HG03103 (cell line): ENCODE results near the gene FBXO2.
A peak's percentile ranks its signal among the peaks of the same experiment; 100 is the strongest.

Experiments used
- ATAC-seq: cut with Tn5 transposase; IDR thresholded peaks from one replicate; pipeline ENCODE4 v1.9.1; 2021; ENCODE audit warnings: low read depth; ENCODE audit not compliant: unreplicated experiment

The FBXO2 gene

DNA sequence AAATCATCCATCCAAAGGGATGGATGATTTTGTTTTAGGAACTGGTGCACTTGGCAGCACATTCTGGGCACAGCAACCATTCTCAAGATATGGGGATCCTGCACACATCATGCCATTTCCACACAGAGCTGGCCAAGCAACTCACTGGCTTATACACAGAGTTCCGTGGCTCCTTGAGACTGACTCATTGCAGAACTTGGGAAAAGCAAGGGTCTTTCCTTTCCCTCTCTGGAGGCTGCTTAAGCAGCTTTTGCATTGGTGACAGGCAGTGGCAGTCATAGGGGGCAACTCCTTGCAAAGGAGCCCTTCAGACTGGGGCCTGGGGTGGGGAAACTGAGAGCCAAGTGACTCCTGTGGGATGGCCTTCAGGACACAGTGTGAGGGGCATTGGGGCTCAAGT, 28.6 kb upstream of the FBXO2 start:
- no peak for ATAC-seq

DNA sequence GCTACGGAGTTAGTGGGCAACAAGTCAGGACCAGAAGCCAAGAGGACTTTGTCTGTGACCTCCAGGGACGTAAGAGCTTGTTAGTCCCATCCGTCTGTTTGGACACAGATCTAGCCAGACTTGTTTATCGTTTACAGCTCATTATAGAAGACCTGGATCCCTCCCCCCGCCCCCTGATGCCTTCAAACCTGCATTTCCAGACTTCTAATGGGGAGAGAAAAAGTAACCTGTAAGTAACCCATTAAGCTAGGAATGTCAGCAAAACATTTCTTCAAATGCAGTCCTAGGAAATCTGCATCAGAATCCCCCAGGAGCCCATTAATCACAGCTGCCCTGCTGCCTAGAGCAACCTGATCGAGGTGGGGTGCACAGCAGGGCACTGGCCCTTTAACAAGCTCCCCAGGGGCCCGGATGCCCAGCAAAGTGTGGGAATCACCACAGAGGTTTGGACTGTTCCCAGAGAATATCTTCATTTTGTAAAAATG, 28.1 kb upstream of the FBXO2 start:
- no peak for ATAC-seq

DNA sequence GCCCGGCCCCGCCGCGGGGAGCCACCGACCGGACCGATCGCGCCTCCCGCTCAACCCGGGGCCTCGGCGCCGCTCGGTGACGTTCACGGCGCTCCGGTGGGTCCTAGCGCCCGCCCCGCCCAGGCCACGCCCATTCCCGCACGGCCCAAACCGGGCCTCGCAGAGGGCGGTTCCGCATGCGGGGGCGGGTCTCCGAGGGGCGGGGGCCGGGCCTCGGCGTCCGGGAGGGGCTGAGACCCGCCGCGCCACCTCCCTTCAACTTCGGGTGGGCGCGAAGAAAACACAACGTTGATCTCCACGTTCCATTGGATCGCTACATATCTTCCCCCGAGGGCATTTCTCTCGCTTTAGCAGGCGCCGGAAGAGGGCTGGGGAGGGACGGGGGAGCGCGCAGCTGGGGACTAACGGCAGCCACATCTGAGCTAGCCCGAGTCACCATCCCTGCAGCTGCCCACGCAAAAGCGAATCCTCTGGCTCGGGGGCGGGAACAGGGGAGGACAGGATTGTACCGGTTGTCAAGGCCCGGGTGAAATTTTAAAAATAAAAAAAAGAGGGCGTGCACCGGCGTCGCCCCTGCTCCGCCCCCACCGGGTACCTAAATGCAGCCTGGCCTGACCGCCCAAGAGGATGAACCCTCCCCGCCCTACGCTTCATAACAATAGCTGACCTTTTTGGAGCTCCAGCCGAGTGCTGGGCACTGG, 27.0 kb upstream of the FBXO2 start, which contains the start of gene MAD2L2:
Gene MAD2L2, minus strand, starts transcription at position 78 of the 701 bp plus-strand sequence. CDS start 547 bp downstream, outside the sequence.
- peak; percentile 75 for ATAC-seq

DNA sequence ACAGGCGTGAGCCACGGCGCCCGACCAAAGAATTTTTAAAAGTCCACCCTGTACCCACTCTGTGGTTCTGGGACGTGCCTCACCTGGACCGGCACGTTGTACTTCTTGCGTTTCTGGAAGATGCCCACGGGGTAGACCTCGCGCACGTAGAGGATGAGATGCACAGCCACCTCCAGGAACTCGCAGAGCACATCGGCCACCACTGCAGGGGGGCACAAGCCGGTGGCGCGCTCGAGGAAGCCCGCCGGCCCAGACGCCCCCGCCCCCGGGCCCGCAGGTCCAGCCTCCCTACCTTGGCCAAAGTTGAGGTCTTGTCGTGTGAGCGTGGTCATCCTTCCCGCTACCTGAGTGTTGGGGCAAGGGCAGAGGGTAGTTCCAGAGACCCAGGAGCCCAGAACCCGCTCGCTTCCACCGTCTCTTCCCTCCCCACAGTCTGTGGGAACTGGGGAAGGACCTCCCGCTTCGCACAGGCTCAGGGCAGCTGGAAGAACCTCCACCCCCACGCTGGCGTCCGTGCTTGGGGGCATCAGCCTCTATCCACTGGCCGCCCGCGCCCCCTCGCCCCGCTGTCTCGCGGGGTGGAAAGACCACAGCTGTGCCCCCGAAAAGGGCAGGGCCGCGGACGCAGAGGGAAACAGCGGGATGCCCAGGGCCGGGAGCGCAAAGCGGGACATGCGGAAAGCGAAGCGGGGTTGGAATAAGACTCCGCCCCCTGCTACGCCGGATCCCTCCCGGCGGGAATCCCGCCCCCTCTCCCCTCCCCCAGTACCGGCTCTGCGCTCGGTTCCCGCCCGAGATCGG, 26.2 kb upstream of the FBXO2 start:
- ATAC-seq = peak; percentile 10

DNA sequence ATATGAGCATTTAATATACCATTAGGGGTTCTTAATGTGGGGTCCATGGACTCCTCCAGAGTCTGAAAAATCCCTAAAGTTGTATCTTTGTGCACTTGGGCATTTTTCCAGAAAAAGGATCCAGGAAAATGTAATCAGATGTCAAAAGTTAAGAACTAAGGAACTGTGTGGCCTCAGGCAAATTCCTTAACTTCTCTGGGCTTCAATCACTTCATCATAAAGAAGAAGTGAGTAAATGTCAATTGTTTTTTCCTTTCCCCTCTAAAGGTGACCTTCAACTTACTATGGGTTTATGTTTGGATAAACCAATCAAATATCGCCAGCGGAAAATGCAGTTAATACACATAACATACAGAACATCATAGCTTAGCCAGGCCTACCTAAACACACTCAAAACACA, 24.2 kb upstream of the FBXO2 start:
- no peak for ATAC-seq

DNA sequence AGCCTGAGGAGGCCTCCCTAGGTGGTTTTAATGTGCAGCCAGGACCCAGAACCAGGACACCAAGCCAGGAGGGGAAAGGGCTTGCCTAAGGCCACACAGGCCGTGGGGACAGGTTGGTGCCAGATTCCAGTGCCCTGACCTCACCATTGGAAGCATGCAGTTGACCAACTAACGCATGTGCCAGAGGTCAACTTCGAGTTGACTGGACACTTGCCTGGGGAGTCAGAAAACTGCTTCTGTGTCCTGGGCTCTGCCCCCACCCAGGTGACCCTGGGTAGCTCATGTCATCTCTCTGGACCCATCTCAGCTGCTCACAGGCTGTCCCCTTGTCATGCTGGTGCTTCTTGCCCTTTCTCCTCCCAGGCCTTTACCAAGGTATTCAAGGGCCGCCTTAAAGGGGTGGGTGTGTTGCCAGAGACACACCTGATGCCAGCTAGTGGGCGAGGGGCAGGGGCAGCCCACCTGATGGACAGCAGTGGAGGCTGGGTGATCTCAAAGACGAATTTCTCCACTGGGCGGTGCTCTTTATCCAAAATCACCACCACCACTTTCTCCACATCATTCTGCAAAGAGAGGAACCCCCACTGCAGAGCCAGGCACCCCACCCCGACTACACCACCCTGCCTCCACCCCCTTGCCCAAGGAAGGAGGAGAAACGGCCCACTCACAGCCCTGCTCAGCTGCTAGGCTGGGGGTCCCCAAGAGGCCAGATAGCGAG, 22.3 kb upstream of the FBXO2 start:
- ATAC-seq = no peak

DNA sequence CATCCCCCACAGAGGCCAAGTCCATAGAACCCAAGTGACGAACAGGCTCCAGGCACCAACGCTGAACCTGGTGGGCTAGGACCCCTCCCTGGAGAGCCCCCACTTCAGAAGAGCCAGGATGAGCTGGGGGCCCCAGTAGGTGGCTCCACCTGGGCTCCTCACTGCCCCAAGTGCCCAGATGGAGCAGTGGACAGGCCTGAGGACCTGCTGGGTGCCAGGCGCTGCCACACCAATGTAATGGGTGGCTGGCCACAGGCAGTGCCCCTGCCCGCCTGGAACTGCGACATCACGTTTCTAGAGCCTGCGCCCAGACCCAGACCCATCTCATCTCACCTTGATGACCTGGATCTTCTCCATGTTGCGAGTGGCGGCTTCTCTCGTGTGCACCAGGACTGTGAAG, 21.1 kb upstream of the FBXO2 start:
- ATAC-seq = no peak

DNA sequence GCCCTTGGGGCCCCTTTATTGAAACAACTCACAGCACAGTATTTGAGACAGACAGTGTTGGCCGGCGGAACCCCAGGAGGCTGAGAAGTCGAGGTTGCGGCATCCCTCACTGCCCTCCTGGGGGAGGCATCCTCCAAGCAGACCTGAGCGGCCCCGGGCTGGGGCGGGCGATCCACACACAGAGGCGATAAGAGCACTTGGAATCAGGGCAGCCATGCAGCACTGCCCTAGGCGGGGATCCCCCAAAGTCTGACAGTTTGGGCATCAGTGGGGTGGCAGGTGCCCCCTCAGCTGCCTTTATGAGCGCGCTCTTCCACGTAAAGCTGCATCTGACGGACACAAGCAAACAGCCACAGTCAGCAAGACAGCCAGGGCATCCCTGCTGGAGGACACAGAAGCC, 20.3 kb upstream of the FBXO2 start:
- ATAC-seq = no peak

DNA sequence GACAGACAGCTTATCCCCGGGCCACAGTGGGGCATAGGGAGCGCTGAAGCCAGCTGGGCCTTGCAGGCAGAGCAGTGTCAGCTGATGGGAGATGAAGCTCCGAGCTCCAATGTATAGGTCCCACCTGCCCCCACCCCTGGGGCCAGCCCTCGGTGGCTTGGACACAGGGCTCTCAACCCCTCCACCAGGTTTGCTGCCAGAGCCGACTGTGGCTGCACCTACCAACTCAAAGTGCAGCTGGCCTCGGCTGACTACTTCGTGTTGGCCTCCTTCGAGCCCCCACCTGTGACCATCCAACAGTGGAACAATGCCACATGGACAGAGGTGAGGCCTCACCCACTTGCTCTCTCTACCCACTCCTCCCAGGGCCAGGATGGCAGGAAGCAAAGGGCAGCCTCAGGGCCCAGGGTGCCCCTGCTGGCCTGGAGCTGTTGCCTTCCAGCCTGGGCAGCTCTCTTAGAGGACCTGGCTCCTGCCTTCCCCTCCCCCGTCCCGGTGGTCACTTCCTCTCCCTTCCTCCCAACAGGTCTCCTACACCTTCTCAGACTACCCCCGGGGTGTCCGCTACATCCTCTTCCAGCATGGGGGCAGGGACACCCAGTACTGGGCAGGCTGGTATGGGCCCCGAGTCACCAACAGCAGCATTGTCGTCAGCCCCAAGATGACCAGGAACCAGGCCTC, 19.0 kb upstream of the FBXO2 start:
- ATAC-seq = no peak

DNA sequence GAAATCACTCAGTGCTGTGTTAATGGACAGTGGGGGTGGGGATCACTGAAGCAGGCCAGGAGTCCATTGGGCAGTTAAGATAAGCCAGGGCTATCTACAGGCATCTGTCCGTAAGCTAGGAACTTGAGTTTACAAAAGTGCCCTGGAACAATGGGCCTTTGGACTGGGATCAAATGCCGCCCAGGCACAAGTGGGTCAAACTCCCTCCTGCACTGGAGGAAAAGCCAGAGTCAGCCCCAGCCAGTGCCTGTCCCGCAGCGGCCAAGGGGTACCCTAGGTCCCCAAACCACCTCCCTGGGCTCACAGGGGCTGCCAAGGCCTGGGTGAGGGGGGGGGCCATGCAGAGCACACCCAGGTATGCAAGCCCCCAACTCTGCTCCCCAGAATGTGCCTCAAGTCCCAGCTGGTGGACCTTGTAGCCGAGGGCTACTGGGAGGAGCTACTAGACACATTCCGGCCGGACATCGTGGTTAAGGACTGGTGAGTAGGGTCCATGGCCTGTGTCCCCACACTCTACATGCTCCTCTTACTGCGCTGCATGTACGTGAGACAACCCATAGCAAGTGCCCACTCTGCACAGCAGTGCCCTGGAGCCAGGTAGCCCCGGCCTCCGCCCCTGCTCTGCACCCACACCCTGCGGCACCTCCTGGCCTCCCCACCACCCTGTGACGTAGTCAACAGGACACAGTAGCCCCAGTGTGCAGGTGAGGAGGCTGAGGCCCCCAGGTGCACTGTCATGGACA, 17.5 kb upstream of the FBXO2 start:
- ATAC-seq = no peak

DNA sequence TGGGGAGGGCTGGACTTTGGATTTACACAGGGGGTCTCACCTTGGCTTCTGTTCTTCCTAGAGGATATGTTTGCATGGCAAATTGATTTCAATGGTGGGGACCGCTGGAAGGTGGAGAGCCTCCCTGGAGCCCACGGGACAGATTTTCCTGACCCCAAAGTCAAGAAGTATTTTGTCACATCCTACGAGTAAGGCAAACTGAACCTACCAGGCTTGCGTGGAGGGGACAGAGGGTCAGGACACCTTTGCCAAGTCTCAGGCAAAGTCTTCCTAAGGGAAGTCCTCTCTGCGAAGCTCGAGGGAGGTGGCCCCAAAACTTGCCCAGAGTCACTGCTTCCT, 16.9 kb upstream of the FBXO2 start:
- ATAC-seq = no peak

DNA sequence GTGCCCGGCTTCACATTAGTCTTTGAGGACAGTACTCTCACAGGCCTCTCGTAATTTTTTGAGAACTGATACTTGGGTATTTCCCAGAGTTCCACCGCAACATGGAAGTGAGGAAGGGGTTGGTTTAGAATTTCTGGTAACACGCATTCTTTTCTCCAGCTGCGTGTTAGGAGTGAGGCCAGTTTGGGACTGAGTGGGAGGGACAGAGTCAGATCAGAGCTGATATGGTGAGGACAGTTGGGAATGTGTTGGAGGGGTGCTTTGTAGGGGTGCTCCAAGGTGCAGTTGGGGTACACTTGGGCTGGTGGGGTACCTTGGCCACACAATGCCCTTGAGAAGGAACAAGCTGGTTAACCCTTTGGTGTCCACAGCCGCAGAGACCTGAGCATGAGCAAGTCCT, 16.5 kb upstream of the FBXO2 start:
- no peak for ATAC-seq

DNA sequence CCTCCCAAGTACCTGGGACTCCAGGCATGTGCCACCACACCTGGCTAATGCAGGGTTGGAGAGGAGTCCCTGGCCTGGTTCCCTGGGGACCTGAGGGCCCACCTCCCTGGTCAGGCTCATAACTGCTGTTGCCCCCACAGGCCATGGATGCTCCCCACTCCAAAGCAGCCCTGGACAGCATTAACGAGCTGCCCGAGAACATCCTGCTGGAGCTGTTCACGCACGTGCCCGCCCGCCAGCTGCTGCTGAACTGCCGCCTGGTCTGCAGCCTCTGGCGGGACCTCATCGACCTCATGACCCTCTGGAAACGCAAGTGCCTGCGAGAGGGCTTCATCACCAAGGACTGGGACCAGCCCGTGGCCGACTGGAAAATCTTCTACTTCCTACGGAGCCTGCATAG, 14.3 kb upstream of the FBXO2 start:
- ATAC-seq = no peak

DNA sequence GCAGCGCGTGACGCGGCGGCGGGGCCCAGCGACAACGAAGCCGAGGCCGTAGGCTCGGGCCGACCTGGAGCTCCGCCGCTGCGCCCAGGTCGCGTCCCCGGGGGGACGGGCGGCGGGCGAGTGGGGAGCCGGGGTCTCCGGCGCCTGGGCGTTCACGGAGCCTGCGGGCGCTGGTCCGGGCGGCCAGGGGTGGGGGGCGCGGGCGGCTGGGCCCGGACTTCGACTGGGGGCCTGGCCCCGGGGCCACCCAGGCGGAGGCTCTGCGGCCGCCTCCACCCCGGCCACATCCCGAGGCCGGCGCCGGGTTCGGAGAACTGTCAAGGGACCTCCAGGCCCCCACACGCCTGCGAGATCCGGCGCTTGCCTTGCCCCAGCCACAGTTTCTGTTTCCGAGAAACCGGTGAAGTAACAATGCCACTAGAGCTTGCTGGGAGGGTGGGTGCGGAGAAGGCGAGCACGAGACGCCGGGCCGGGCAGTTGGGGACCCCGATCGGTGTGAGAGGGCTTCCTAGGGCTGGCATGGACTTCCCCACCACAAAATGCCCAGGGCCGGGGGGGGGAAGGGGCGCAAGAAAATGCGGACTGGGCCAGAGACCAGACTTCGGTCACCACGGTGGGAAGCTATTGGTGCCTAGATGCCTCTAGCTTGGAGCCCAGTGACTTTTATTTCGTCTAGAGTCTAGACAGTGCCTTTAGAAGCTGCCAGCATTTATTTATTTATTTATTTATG, 10.3 kb upstream of the FBXO2 start:
- ATAC-seq = peak; percentile 38

DNA sequence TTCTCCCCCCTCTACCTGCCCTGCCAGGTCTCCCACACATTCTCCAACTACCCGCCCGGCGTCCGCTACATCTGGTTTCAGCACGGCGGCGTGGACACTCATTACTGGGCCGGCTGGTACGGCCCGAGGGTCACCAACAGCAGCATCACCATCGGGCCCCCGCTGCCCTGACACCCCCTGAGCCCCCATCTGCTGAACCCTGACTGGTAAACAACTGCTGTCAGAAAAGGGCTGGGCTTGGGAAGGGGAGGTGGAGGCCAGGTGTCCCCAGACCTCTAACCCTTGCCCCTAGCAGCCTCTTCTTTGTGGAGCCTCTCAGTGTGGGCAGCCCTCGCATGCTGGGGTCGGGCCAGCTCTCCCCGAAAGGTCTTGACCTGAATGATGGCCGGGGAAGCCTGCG, 6.9 kb upstream of the FBXO2 start:
- ATAC-seq = no peak

DNA sequence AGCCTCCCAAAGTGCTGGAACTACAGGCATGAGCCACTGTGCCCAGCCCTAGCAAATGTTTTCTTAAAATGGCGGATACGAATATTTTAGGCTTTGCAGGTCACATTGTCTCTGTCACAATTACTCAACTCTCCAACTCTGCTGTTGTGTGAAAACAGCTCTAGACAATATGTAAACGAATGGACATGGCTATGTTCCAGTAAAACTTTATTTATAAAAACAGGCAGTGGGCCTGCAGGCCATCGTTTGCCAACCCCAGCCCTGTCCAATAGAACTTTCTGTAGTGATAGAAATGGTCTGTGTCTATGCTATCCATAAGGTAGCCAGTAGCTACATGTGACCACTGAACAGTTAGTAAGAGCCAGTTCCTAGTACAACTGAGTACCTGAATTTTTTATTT, 5.5 kb upstream of the FBXO2 start:
- ATAC-seq = no peak

DNA sequence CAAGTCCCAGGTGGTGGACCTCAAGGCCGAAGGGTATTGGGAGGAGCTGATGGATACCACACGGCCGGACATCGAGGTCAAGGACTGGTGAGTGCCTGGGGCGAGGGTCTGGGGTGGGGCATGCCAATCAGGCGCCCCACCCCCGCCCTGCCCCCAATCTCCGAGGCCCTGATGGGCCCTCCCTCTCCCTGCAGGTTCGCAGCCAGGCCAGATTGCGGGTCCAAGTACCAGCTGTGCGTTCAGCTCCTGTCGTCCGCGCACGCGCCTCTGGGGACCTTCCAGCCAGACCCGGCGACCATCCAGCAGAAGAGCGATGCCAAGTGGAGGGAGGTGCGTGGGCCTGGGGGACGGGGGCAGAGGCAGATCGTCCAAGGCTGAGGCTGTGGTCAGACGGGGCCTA, 4.3 kb upstream of the FBXO2 start:
- ATAC-seq = no peak

DNA sequence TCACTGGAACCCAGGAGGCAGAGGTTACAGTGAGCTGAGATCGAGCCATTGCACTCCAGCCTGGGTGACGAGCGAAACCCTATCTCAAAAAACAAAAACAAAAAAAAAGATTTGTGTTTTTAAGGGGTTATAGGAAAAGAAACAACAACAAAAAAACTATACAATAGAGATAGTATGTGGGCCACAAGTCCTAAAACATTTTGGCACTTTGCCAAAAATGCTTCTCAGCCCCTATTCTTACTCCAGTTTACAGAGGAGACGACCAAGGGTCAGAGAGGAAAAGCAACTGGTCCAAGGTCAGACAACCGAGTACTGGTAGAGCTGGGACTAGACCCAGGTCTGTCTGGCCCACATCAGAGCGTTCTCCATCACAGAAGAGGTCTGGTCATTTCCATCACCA, 3.4 kb upstream of the FBXO2 start:
- ATAC-seq = no peak

DNA sequence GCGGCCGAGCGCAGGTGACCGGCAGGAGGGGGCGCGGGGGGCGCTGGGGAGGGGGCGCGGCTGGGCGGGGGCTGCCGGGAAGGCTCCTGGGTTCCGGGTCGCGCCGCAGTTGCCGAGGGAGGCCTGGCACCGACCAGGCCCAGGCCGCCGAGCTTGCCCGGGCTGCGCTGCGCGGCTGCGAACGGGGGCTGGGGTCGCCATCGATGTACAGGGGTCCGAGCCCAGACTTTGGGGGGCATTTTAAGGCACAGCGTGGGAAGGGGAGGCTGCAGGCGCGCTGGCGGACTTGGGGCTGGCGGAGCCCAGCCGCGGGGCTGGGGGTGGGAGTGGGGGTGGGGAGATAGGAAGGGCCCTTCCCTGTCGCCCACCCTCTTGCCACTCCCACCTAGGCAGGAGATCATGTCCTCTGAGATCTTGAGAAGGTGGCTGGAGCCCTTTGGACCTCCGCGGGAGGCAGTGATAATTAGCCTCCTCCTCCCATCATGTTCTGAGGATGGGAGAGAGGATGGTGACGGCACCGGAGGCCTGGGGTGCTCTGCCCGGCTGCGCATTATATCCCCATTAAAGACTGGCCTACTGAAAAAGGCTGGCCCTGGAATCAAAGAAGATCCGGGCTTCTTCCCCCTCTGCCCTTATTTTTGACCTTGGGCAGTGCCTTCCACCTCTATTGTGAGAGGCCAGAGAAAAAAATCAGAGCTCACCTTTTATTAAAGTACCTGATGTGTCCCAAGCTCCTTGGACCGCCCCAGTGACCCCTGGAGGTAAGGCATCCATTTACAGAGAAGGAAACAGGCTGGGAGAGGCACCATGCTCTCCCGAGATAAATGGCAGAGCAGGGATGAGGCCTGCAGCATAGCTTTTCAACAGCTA, 945 bp upstream of the FBXO2 start:
- ATAC-seq = no peak
